HUES48 (cell line): ENCODE results near the gene RNF5.
"Not testable (repeated sequence)": the region's sequence is repeated elsewhere in the genome, so short reads cannot be mapped to it uniquely, and the experiment has no call there.

Source experiments
- H3K27ac ChIP-seq: one replicate; pipeline ENCODE4 v1.7.0; 2013; ENCODE audit warnings: low read depth, low read length, inconsistent platforms
- H3K27me3 ChIP-seq: 2 replicates; pipeline ENCODE4 v1.6.1; 2013; ENCODE audit warnings: mild to moderate bottlenecking, low read length; ENCODE audit not compliant: control insufficient read depth, insufficient read depth
- H3K36me3 ChIP-seq: 2 replicates; pipeline ENCODE4 v1.6.1; 2013; ENCODE audit warnings: low read length; ENCODE audit not compliant: control insufficient read depth, insufficient read depth
- H3K4me1 ChIP-seq: 2 replicates; pipeline ENCODE4 v1.6.1; 2013; ENCODE audit warnings: mild to moderate bottlenecking, low read length; ENCODE audit not compliant: control insufficient read depth, insufficient read depth
- H3K4me3 ChIP-seq: 2 replicates; pipeline ENCODE4 v1.5.1; 2013; ENCODE audit warnings: mild to moderate bottlenecking, low read depth, low read length
- H3K9ac ChIP-seq: 2 replicates; pipeline ENCODE4 v1.6.1; 2013; ENCODE audit warnings: mild to moderate bottlenecking, low read depth, low read length, moderate library complexity
- H3K9me3 ChIP-seq: 2 replicates; pipeline ENCODE4 v1.6.1; 2013; ENCODE audit warnings: low read length; ENCODE audit not compliant: control insufficient read depth, insufficient read depth

Gene RNF5

DNA sequence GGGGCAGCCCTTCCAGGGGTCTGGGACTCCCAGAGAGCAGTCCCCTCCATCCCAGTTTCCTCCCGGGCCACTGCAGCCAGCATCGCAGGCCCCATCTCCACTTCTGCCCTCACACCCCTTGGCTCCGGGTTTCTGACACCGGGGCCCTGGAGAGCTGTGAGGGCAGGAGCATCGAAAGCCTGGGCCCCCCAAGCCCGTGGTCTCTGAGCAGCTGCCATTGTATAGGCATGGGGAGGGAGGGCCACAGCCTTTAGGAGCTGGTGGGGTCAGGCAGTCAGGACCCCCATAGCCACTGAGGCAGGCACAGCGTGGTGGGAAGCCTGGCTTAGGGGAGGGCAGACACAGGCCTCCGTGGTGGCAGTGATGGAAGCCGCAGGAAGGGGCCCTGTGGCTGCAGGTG, 24.0 kb downstream of the RNF5 start:
- no peaks in the 10 kb centered on the region for H3K36me3 ChIP-seq
- no peaks in the 10 kb centered on the region for H3K27me3 ChIP-seq
- H3K4me1 ChIP-seq = 0 out of 2 replicates have a peak, but pooled peaks cover 3% of the 10 kb centered on the region
- no peak overlapping the region for H3K9ac ChIP-seq
- no peak overlapping the region for H3K27ac ChIP-seq
- no peak overlapping the region for H3K4me3 ChIP-seq
- H3K9me3 ChIP-seq = no peaks in the 10 kb centered on the region

DNA sequence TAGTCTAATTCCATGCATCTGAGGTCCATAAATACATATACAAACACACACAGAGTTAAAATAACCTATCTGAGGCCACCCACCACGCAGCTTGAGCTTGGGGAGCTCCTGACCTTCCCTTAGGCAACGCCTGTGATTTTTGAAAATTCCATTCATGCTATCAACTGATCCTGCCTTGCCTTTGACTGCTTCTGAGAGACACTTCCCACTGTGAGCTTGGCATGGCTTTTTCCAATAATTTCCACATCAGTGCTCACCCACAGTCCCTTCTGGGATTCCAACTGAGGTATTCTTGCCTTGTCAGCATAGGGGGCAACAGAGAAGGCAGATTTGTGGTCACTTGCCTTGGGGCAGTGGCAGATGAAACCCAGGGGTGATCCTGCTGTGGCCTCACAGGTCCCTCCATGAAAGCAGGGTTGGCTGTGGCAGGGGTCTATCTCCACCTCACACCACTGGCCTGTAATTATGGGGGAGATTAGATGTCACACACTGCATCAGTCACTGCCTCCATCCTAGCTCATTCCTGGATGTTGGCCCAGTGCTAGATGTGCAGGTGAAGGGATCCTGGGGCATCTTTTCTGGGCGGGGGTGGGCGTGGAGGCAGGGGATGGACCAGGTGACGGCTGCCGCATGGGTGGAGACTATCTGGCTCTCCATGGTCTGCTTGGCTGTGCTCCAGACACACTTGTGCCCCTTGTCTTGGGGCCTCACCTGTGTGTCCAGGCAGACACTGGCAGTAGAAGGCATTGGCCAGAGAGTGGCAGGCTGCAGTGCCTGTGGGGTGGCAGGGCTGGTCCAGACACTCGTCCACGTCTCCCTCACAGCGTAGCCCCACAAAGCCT, 25.4 kb downstream of the RNF5 start:
- Histone ChIP-seq H3K9ac (no peak overlapping the region), H3K4me1 (no peaks in the 10 kb centered on the region), H3K4me3 (no peak overlapping the region), H3K36me3 (no peaks in the 10 kb centered on the region), H3K27ac (no peak overlapping the region), H3K9me3 (no peaks in the 10 kb centered on the region), H3K27me3 (no peaks in the 10 kb centered on the region)

DNA sequence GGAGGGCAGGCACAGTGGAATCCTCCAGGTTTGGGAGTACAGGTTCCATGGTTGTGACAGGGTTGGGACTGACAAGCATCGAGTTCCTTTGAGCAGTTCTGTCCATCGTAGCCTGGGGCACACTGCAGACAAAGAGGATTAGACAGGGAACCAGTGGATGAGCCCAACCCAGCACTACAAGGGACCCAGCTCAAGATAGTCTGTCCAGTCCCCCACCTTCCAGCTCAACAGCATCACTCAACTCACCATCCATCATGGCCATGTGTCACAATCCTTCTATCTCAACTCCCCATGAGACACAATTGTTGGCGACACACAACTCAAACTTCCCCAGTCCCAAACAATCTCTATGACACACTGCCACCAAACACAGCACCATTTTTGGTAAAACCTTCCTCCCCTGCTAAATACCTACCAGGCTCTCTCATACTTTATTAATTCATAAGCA, 26.1 kb downstream of the RNF5 start:
- no peaks in the 10 kb centered on the region for H3K27me3 ChIP-seq
- no peak overlapping the region for H3K27ac ChIP-seq
- no peak overlapping the region for H3K9ac ChIP-seq
- H3K36me3 ChIP-seq = no peaks in the 10 kb centered on the region
- H3K4me3 ChIP-seq = no peak overlapping the region
- H3K9me3 ChIP-seq = no peaks in the 10 kb centered on the region
- H3K4me1 ChIP-seq = no peaks in the 10 kb centered on the region

DNA sequence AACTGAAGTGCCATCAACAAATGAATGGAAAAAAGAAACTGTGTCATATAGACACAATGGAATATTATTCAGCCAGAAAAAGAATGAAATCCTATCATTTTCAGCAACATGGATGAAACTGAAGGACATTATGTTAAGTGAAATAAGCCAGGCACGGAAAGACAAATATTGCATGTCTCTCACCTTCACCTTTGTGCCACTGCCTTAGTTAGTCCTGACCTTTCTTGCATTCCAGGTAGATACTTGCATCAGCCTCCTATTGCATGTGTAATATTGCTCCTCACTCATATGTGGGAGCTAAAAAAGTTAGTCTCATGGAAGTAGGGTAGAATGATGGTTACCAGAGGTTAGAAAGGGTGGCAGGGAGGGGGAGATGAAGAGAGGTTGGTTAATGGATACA, 30.8 kb downstream of the RNF5 start:
- Histone ChIP-seq H3K4me1 (no peaks in the 10 kb centered on the region), H3K27me3 (no peaks in the 10 kb centered on the region), H3K4me3 (no peak overlapping the region), H3K9me3 (no peaks in the 10 kb centered on the region), H3K9ac (no peak overlapping the region), H3K27ac (no peak overlapping the region), H3K36me3 (no peaks in the 10 kb centered on the region)

DNA sequence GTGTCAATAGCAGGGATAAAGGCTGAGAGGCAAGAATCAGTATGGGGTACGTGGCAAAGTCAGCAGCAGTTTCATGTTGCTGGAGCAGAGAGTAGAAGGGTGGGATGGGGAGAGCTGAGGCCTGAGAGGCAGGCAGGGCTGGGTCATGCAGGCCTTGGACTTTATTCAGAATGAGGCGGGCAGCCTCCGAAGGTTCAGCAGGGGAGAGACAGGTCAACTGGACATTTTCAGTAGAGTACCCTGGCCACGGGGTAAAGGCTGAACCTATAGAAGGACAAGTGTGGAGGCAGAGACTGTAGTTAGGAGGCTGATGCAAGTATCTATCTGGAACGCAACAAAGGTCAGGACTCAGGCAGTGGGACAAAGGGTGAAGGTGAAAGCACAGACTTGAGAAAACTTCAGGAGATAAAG, 32.0 kb downstream of the RNF5 start:
- no peak overlapping the region for H3K4me3 ChIP-seq
- no peaks in the 10 kb centered on the region for H3K36me3 ChIP-seq
- H3K27me3 ChIP-seq = no peaks in the 10 kb centered on the region
- H3K4me1 ChIP-seq = no peaks in the 10 kb centered on the region
- no peaks in the 10 kb centered on the region for H3K9me3 ChIP-seq
- no peak overlapping the region for H3K9ac ChIP-seq
- H3K27ac ChIP-seq = no peak overlapping the region

DNA sequence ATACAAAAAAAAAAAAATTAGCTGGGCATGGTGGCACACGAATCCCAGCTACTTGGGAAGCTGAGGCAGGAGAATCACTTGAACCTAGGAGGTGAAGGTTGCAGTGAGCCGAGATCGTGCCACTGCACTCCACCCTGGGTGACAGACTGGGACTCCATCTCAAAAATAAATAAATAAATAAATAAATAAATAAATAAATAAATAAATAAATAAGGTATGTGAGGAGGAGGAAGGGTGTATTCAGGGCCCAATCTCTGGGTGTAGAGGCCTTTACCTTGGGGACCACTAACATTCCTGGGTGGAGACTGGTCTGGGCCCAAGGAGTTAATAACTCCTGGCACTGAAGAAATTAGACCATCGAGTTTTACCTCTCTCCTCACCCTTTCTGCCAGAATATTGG, 33.2 kb downstream of the RNF5 start:
- H3K4me1 ChIP-seq, H3K27me3 ChIP-seq: not testable (repeated sequence)

DNA sequence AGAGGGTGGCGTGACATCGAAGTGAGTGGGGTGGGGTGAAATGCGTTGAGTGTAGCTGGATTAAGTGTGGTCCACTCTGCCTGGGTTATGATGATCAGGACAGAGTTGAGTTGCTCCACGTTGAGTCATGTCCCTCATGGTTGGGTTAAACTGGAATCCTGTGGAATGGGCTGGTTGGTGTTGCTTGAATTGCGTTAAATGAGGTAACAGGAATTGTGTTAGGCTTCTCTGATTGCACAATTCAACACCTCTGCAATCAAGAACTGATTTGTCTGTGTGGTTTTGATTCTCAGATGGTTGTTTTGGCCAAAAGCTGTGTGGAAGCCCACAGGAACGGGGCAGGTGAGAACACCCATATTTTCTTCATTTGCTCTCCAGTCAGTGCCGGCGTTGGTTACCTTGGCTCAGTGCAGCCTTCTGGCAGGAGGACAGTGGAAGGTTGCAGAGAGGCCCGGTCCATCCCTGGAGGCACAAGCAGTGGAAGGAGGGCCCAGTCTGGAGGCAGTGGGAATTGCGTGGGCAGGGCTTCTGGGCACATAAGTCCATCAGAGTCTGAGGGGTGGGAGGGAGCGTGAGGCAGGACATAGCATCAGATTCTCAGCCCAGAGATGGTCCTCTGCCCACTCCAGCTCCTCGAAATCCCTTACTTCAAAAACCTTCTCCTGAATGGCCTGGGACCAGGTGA, 34.0 kb downstream of the RNF5 start:
- no peak overlapping the region for H3K9ac ChIP-seq
- no peaks in the 10 kb centered on the region for H3K9me3 ChIP-seq
- H3K4me3 ChIP-seq = no peak overlapping the region
- H3K4me1 ChIP-seq = no peaks in the 10 kb centered on the region
- H3K27me3 ChIP-seq = no peaks in the 10 kb centered on the region
- no peaks in the 10 kb centered on the region for H3K36me3 ChIP-seq
- H3K27ac ChIP-seq = no peak overlapping the region

More for the DNA sequence above, 33.2 kb downstream of the RNF5 start:
- not testable (repeated sequence) for H3K4me3 ChIP-seq, H3K9ac ChIP-seq, H3K9me3 ChIP-seq, H3K27ac ChIP-seq, H3K36me3 ChIP-seq

DNA sequence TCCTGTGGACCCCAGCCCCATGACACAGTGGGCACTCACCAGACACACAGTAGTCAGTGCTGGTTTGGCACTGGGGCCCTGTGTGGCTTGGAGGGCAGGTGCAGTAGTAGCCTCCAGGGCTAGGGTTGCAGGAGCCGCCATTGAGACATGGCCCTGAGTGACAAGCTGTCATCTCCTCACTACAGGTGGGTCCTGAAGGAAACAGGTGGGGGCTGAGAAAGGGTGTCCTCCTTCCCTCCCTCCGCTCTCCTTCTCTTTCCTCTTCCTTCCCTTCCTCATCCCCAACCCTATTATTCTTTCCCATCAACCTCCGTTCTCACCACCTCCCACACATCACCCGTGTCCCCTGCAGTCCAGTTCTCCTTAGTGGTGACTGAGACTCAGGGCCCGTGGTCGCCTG, 35.4 kb downstream of the RNF5 start:
- Histone ChIP-seq H3K4me3 (no peak overlapping the region), H3K9me3 (no peaks in the 10 kb centered on the region), H3K36me3 (no peaks in the 10 kb centered on the region), H3K27me3 (no peaks in the 10 kb centered on the region), H3K27ac (no peak overlapping the region), H3K4me1 (no peaks in the 10 kb centered on the region), H3K9ac (no peak overlapping the region)

DNA sequence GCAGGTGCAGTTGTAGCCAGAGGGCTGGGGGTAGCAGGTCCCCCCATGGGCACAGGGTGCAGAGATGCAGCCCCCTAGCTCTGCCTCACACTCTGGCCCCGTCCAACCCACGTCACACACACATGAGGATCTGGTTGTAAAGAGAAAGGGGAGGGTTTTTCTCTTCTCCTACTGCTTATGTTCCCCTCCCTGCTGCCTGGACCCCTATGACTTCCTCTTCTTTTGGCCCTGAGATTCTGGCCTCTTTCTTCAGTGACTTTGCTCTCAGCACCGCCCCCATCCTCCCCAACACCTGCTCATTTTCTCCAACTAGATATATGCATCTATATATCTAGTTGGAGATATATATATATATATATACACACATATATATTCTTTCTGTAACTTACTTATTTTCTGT, 35.9 kb downstream of the RNF5 start:
- H3K36me3 ChIP-seq = no peaks in the 10 kb centered on the region
- no peaks in the 10 kb centered on the region for H3K4me1 ChIP-seq
- no peak overlapping the region for H3K4me3 ChIP-seq
- no peaks in the 10 kb centered on the region for H3K9me3 ChIP-seq
- H3K27ac ChIP-seq = no peak overlapping the region
- no peaks in the 10 kb centered on the region for H3K27me3 ChIP-seq
- no peak overlapping the region for H3K9ac ChIP-seq

DNA sequence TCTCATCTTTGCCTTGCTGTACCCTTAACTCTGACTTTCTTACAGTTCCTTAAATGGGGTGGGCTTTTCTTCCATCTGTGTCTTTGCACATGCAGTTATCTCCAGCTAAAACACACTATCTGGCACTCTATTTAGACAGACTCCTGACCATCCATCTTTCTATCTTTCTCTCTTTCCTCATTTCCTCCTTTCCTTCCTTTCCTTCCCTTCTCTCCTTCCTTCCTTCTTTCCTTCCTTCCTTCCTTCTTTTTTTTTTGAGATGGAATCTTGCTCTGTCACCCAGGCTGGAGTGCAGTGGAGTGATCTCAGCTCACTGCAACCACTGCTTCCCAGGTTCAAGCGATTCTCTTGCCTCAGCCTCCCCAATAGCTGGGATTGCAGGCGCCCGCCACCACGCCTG, 37.4 kb downstream of the RNF5 start:
- Histone ChIP-seq H3K9ac (no peak overlapping the region), H3K36me3 (no peaks in the 10 kb centered on the region), H3K4me1 (no peaks in the 10 kb centered on the region), H3K27me3 (no peaks in the 10 kb centered on the region), H3K4me3 (no peak overlapping the region), H3K27ac (no peak overlapping the region), H3K9me3 (no peaks in the 10 kb centered on the region)

DNA sequence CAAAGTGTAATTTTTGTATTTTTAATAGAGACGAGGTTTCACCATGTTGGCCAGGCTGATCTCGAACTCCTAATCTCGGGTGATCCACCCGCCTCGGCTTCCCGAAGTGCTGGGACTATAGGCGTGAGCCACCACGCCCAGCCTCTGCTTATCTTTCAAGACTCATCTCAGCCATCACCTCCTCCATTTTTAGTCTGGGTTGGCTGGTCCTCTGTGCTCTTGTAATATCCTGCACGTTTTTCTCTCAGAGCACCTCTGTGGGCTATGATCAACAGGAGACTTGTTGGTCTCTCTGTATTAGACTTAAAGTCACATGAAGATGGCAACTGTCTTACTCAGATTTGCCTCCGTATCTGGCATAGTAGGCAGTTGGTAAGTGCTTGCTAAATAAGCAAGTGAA, 38.1 kb downstream of the RNF5 start:
- no peaks in the 10 kb centered on the region for H3K4me1 ChIP-seq
- no peak overlapping the region for H3K27ac ChIP-seq
- no peak overlapping the region for H3K9ac ChIP-seq
- no peaks in the 10 kb centered on the region for H3K36me3 ChIP-seq
- no peak overlapping the region for H3K4me3 ChIP-seq
- H3K9me3 ChIP-seq = no peaks in the 10 kb centered on the region
- no peaks in the 10 kb centered on the region for H3K27me3 ChIP-seq
